K562 (cell line): ENCODE measurements around the gene FIG4. TPM values are rescaled to one million over a fixed set of nuclear protein-coding genes. Genes with fewer than 3 reads are reported as not detected.

Experiments used
- ATAC-seq: fragments of 200-7000 bp; cut with Tn5 transposase; 3 replicates; pipeline ENCODE4 v1.9.1; 2020; ENCODE audit warnings: moderate library complexity
- BruUV-seq: library from RNA; stranded (reverse); fragments of 400-500 nt; replicated peaks from 2 replicates; lab custom pipeline; 2021; lab: Mats Ljungman, UMichigan
- CTCF ChIA-PET: fragments of 300-600 bp; formaldehyde crosslinking; extraction: SDS; loops from one replicate; lab custom pipeline; 2021; ENCODE audit warnings: low intra/inter-chr PET ratio; lab: Yijun Ruan, JAX
- POLR2A ChIA-PET: fragments of 300-600, 350-650 bp; sonication (Branson Sonifier 250); formaldehyde crosslinking; extraction: SDS; loops from one replicate; lab custom pipeline; 2021; ENCODE audit warnings: antibody characterized with exemption, inconsistent platforms; lab: Yijun Ruan, JAX
- DNase-seq, 4 experiments: peaks; one replicate each; pipeline versions ENCODE4 v3.0.0 to v3.0.0-alpha.2; 2011 to 2018; ENCODE audit warnings: low spot score in 3 of 4, mixed read lengths in 3 of 4; ENCODE audit errors: extremely low read depth in 1 of 4
- FAIRE-seq: peaks from 2 replicates; lab custom pipeline; 2011; peaks lifted over from hg19 to GRCh38; lab: Jason Lieb, UNC
- H2AFZ ChIP-seq: 2 replicates; pipeline ENCODE4 v1.6.0; 2011; ENCODE audit warnings: low read depth, low read length, control low read depth, inconsistent platforms
- H3K27ac ChIP-seq: fragments of 200-600 bp; 3 replicates; pipeline ENCODE4 v1.8.0; 2011; ENCODE audit warnings: low read depth, mild to moderate bottlenecking, control low read depth, inconsistent platforms, low read length, moderate library complexity, mixed read lengths; ENCODE audit errors: extremely low read depth
- H3K27me3 ChIP-seq, 2 experiments: fragments of 300-600 bp in 1 of 2; 2 replicates in 1 of 2; 3 replicates in 1 of 2; pipeline versions ENCODE4 v1.6.0 to v1.8.0; 2011; ENCODE audit warnings: inconsistent platforms in 2 of 2, low read length in 2 of 2, mild to moderate bottlenecking in 1 of 2, mixed read lengths in 1 of 2, moderate library complexity in 1 of 2; ENCODE audit not compliant: control insufficient read depth in 2 of 2, insufficient read depth in 2 of 2
- H3K36me3 ChIP-seq: fragments of 300-600 bp; 3 replicates; pipeline ENCODE4 v1.8.0; 2011; ENCODE audit warnings: mild to moderate bottlenecking, low read length, inconsistent platforms; ENCODE audit not compliant: control insufficient read depth, insufficient read depth
- H3K4me1 ChIP-seq, 2 experiments: fragments of 200-600 bp in 1 of 2; replicated peaks in 1 of 2; 2 replicates in 1 of 2; 3 replicates in 1 of 2; pipeline versions ENCODE4 v1.5.1 to v1.8.0; 2011; ENCODE audit warnings: inconsistent platforms in 2 of 2, low read length in 2 of 2, mild to moderate bottlenecking in 1 of 2, mixed read lengths in 1 of 2, moderate library complexity in 1 of 2; ENCODE audit not compliant: control insufficient read depth in 2 of 2, insufficient read depth in 2 of 2
- H3K4me2 ChIP-seq: 2 replicates; pipeline ENCODE4 v1.6.1; 2011; ENCODE audit warnings: low read length, control low read depth, inconsistent platforms, mixed read lengths; ENCODE audit not compliant: insufficient read depth
- H3K4me3 ChIP-seq: fragments of 200-600 bp; sonication (generic), shearing (Covaris generic); 2 replicates; pipeline ENCODE4 v1.5.1; 2016; ENCODE audit warnings: control low read depth, inconsistent platforms
- H3K79me2 ChIP-seq: fragments of 200-600 bp; 3 replicates; pipeline ENCODE4 v1.8.0; 2011; ENCODE audit warnings: low read length, inconsistent platforms; ENCODE audit not compliant: control insufficient read depth, insufficient read depth
- H3K9ac ChIP-seq, 2 experiments: 2 replicates each; pipeline versions ENCODE4 v1.6.0 to v1.6.1; 2011; ENCODE audit warnings: low read depth in 2 of 2, low read length in 2 of 2, control low read depth in 1 of 2, inconsistent platforms in 1 of 2, mild to moderate bottlenecking in 1 of 2, mixed read lengths in 1 of 2; ENCODE audit not compliant: insufficient read depth in 1 of 2
- H3K9me1 ChIP-seq: one replicate; pipeline ENCODE4 v1.6.0; 2011; ENCODE audit warnings: inconsistent platforms, mild to moderate bottlenecking, low read length, moderate library complexity; ENCODE audit not compliant: control insufficient read depth, insufficient read depth
- H3K9me3 ChIP-seq: replicated peaks from 2 replicates; pipeline ENCODE4 v1.5.1; 2011; ENCODE audit warnings: low read depth, low read length, inconsistent platforms; ENCODE audit not compliant: control insufficient read depth, insufficient read depth
- H4K20me1 ChIP-seq: replicated peaks from 2 replicates; pipeline ENCODE4 v1.6.1; 2011; ENCODE audit warnings: low read length, inconsistent platforms, mixed read lengths; ENCODE audit not compliant: control insufficient read depth, insufficient read depth
- ARID3B ChIP-seq: fragments of 250-450 bp; sonication (Bioruptor Pico); IDR thresholded peaks from 2 replicates; pipeline ENCODE4 v1.4.0; 2020; ENCODE audit warnings: borderline replicate concordance
- EZH2 ChIP-seq: IDR thresholded peaks from 2 replicates; pipeline ENCODE4 v1.6.1; 2012; ENCODE audit warnings: low read depth, mild to moderate bottlenecking, inconsistent platforms, low read length, borderline replicate concordance
- FOXA3 ChIP-seq, 2 experiments: fragments of 450-650 bp in 1 of 2; sonication (generic) in 1 of 2; formaldehyde crosslinking; IDR thresholded peaks in 1 of 2; conservative IDR thresholded peaks in 1 of 2; 2 replicates each; pipeline versions ENCODE4 v1.4.0 to v1.8.0; 2020 to 2022; ENCODE audit warnings: mild to moderate bottlenecking in 2 of 2, missing genetic modification reagents in 1 of 2
- GATA2 ChIP-seq: sonication (generic); formaldehyde crosslinking; IDR thresholded peaks from 2 replicates; pipeline ENCODE4 v1.4.0; 2020; ENCODE audit warnings: mild to moderate bottlenecking, missing genetic modification reagents
- HMGN3 ChIP-seq: IDR thresholded peaks from 2 replicates; pipeline ENCODE4 v1.6.1; 2011; ENCODE audit warnings: borderline replicate concordance, low read depth, mild to moderate bottlenecking, mixed read lengths, low read length; ENCODE audit not compliant: insufficient read length; ENCODE audit errors: extremely low read depth
- HOXB6 ChIP-seq: fragments of 250-450 bp; sonication (Bioruptor Pico); IDR thresholded peaks from 2 replicates; pipeline ENCODE4 v1.5.1; 2022; ENCODE audit warnings: mild to moderate bottlenecking, borderline replicate concordance
- JUN ChIP-seq, 2 experiments: sonication (generic) in 1 of 2; formaldehyde crosslinking in 1 of 2; IDR thresholded peaks; 2 replicates each; pipeline versions ENCODE4 v1.6.1 to v1.8.0; 2012 to 2022; ENCODE audit warnings: borderline replicate concordance in 2 of 2, mild to moderate bottlenecking in 2 of 2, improper control_type of control experiment in 1 of 2, low read depth in 1 of 2, low read length in 1 of 2, missing genetic modification reagents in 1 of 2
- PCBP1 ChIP-seq: fragments of 200-400 bp; formaldehyde crosslinking; IDR thresholded peaks from 2 replicates; pipeline ENCODE4 v1.6.1; 2018; ENCODE audit warnings: mild to moderate bottlenecking, low read depth, low read length; ENCODE audit not compliant: poor library complexity, severe bottlenecking
- PTBP1 ChIP-seq: fragments of 200-400 bp; formaldehyde crosslinking; IDR thresholded peaks from 2 replicates; pipeline ENCODE4 v1.6.1; 2017; ENCODE audit warnings: low read depth, low read length
- SMARCA4 ChIP-seq: fragments of 450-650 bp; IDR thresholded peaks from 2 replicates; pipeline ENCODE4 v1.6.1; 2016
- THAP12 ChIP-seq: fragments of 250-450 bp; sonication (Bioruptor Pico); IDR thresholded peaks from 2 replicates; pipeline ENCODE4 v1.9.0; 2021; ENCODE audit warnings: mild to moderate bottlenecking, inconsistent platforms
- ZKSCAN8 ChIP-seq: fragments of 200-800 bp; sonication (Bioruptor generic); IDR thresholded peaks from 2 replicates; pipeline ENCODE4 v1.6.1; 2016; ENCODE audit warnings: missing genetic modification characterization, missing compliant biosample characterization
- ZNF12 ChIP-seq: sonication (generic); formaldehyde crosslinking; IDR thresholded peaks from 2 replicates; pipeline ENCODE4 v1.4.0; 2020; ENCODE audit warnings: mild to moderate bottlenecking, missing genetic modification reagents
- ZNF224 ChIP-seq: sonication (generic); formaldehyde crosslinking; IDR thresholded peaks from 2 replicates; pipeline ENCODE4 v1.8.0; 2022; ENCODE audit warnings: mild to moderate bottlenecking, missing genetic modification reagents
- WGBS: fragments of 100-300 bp; shearing (Covaris generic); methylation state at CpG from one replicate; pipeline ENCODE4 v1.1.6; 2016; ENCODE audit warnings: low coverage, mixed read lengths; ENCODE audit not compliant: insufficient coverage; ENCODE audit errors: missing lambda C conversion rate; 5-methylcytosine and 5-hydroxymethylcytosine counted together
- in situ Hi-C: fragments of 300-500 bp; cut with MboI; formaldehyde crosslinking; loops from 4 replicates; pipeline ENCODE4 v1.15.0; 2018; ENCODE audit warnings: inconsistent platforms, mixed read lengths
- intact Hi-C: fragments of 100-400 bp; cut with micrococcal nuclease; formaldehyde crosslinking; loops from 2 replicates; pipeline ENCODE4 v1.14.2; 2022
- polyA plus RNA-seq, 8 experiments: library from polyadenylated mRNA; depleted of rRNA in 4 of 8; stranded (reverse) in 5 of 8; unstranded in 3 of 8; fragments of >200 nt; fragmentation: Nextera tagmentation in 2 of 8; fragmentation: Illumina TruSeq in 1 of 8; extraction: Ambion mirVana in 2 of 8; extraction: Trizol in 1 of 8; gene quantifications; 2 replicates each; pipeline versions ENCODE4 v1.2.1 to v1.2.3, GENCODE V29; 2011 to 2014; ENCODE audit warnings: inconsistent platforms in 1 of 8, missing spikeins in 1 of 8
- total RNA-seq, 7 experiments: library from RNA; depleted of rRNA in 6 of 7; stranded (reverse); fragments of >200 nt in 6 of 7; fragmentation: Illumina TruSeq in 2 of 7; extraction: Trizol in 2 of 7; gene quantifications; 2 replicates each; pipeline versions ENCODE4 v1.2.1 to v1.2.3, GENCODE V29; 2011 to 2021; ENCODE audit warnings: low replicate concordance in 1 of 7

FIG4 gene
- total and polyA plus RNA-seq, 9 of the 15 experiments (the other 6 are each of a cell fraction or from before 2014, with no cell fraction given), result 1.5 to 6.8 (median 4.3) TPM

- H3K79me2 ChIP-seq, result no peaks in the 10 kb centered on the region
- DNase-seq (no peak), FAIRE-seq (no peak), ATAC-seq (no peak)
- H3K9me1 ChIP-seq, result no peaks in the 10 kb centered on the region
- in situ Hi-C loops (no loop called here), intact Hi-C loops (no loop called here)
- BruUV-seq, result no TSS peak
- 0% methylated on average over 5 of the region's 5 CpGs for WGBS
- H3K9me3 ChIP-seq, result no peaks in the 10 kb centered on the region
- no peaks in the 10 kb centered on the region for H3K36me3 ChIP-seq
- no peak overlapping the region for H3K4me3 ChIP-seq
- POLR2A ChIA-PET, result no interaction called here
- CTCF ChIA-PET, result no interaction called here
- peaks cover 0 to 3% of the 10 kb centered on the region in 2 experiments; a peak in 1 of 5 replicates for H3K27me3 ChIP-seq
- H3K4me2 ChIP-seq, result no peak overlapping the region
- H4K20me1 ChIP-seq, result no peaks in the 10 kb centered on the region
- no peak overlapping the region for H3K27ac ChIP-seq
- no peaks in the 10 kb centered on the region for H3K4me1 ChIP-seq
- H2AFZ ChIP-seq, result no peak overlapping the region
- no peak overlapping the region for H3K9ac ChIP-seq
- TF ChIP-seq FOXA3 (CRISPR knock-in tag; conservative IDR thresholded peaks at IDR 0.05 in 1 of 2, IDR thresholded peaks at IDR 0.05 in 1 of 2), result no peak
- TF ChIP-seq PTBP1, result no peak
- TF ChIP-seq EZH2, result no peak
- no peak for TF ChIP-seq HMGN3
- no peak for TF ChIP-seq GATA2 (CRISPR knock-in tag)
- TF ChIP-seq PCBP1, result no peak
- TF ChIP-seq SMARCA4, result no peak
- no peak for TF ChIP-seq ZNF224
- no peak for TF ChIP-seq JUN (IDR thresholded peaks at IDR 0.05; ENCODE audit: borderline replicate concordance, low read depth, low read length)
- no peak for TF ChIP-seq JUN (CRISPR knock-in tag; IDR thresholded peaks at IDR 0.05; ENCODE audit: borderline replicate concordance)
- TF ChIP-seq ZNF12 (CRISPR knock-in tag), result no peak
- no peak for TF ChIP-seq ARID3B (CRISPR knock-in tag)
- no peak for TF ChIP-seq THAP12
- no peak for TF ChIP-seq ZKSCAN8
- TF ChIP-seq HOXB6, result no peak
Observed at GRCh38 chr6:109653264-109653663, 37.8 kb upstream of the FIG4 start.
